DOHH2 (cell line): Measurements from ENCODE around the gene NLRC3.

Experiments
- CTCF ChIP-seq: fragments of 200-600 bp; sonication (generic); IDR thresholded peaks from one replicate; pipeline ENCODE4 v1.5.1; 2014; ENCODE audit warnings: antibody characterized with exemption, mild to moderate bottlenecking, low read depth, low read length; ENCODE audit not compliant: poor library complexity, severe bottlenecking
- EZH2phosphoT487 ChIP-seq: fragments of 200-600 bp; sonication (generic); IDR thresholded peaks from 2 replicates; pipeline ENCODE4 v1.6.1; 2017; ENCODE audit warnings: borderline replicate concordance, mild to moderate bottlenecking, antibody characterized with exemption, low read length, moderate library complexity, mixed read lengths

- TF ChIP-seq CTCF (no peak), EZH2phosphoT487 (no peak)
Observed at GRCh38 chr16:3601614-3602319, 24.6 kb upstream of the NLRC3 start.
